Neural cell (in vitro differentiated cells): ENCODE data around the gene UGT2B28. TPM values are rescaled to one million over a fixed set of nuclear protein-coding genes. Genes with fewer than 3 reads are reported as not detected.
"Not testable (repeated sequence)": the region's sequence is repeated elsewhere in the genome, so short reads cannot be mapped to it uniquely, and the experiment has no call there.

ENCODE experiments used
- H2AFZ ChIP-seq: fragments of 200-600, 300-800 bp; sonication (generic), shearing (Covaris generic); 2 replicates; pipeline ENCODE4 v1.6.0; 2014; ENCODE audit warnings: low read depth, mild to moderate bottlenecking, antibody characterized with exemption, low read length, moderate library complexity
- H3F3A ChIP-seq: fragments of 200-600 bp; shearing (Covaris generic); 2 replicates; pipeline ENCODE4 v1.6.1; 2016; ENCODE audit warnings: mild to moderate bottlenecking, moderate library complexity, mixed read lengths, antibody characterized with exemption, low read length; ENCODE audit not compliant: insufficient read depth, poor library complexity, severe bottlenecking
- H3K27ac ChIP-seq: fragments of 200-600, 300-800 bp; sonication (generic), shearing (Covaris generic); 2 replicates; pipeline ENCODE4 v1.5.1; 2014; ENCODE audit warnings: mild to moderate bottlenecking, low read length, moderate library complexity
- H3K27me3 ChIP-seq: fragments of 300-800, 200-600 bp; sonication (generic), shearing (Covaris generic); 2 replicates; pipeline ENCODE4 v1.6.0; 2014; ENCODE audit warnings: mild to moderate bottlenecking, low read depth, low read length, moderate library complexity; ENCODE audit not compliant: insufficient read depth
- H3K36me3 ChIP-seq: fragments of 300-800, 200-600 bp; sonication (generic), shearing (Covaris generic); 2 replicates; pipeline ENCODE4 v1.5.1; 2014; ENCODE audit warnings: mild to moderate bottlenecking, antibody characterized with exemption, low read length, moderate library complexity; ENCODE audit not compliant: insufficient read depth
- H3K4me2 ChIP-seq: fragments of 300-800, 200-600 bp; sonication (generic), shearing (Covaris generic); 2 replicates; pipeline ENCODE4 v1.6.0; 2014; ENCODE audit warnings: mild to moderate bottlenecking, low read length
- H3K4me3 ChIP-seq: fragments of 300-800, 200-600 bp; sonication (generic), shearing (Covaris generic); 2 replicates; pipeline ENCODE4 v1.5.1; 2014; ENCODE audit warnings: mild to moderate bottlenecking, low read length, moderate library complexity
- H3K79me2 ChIP-seq: fragments of 200-600 bp; shearing (Covaris generic); replicated peaks from 2 replicates; pipeline ENCODE4 v1.6.0; 2014; ENCODE audit warnings: mild to moderate bottlenecking, low read length, moderate library complexity; ENCODE audit not compliant: insufficient read depth
- H3K9ac ChIP-seq: fragments of 300-800, 200-600 bp; sonication (generic), shearing (Covaris generic); 2 replicates; pipeline ENCODE4 v1.6.1; 2016; ENCODE audit warnings: mild to moderate bottlenecking, low read length, mixed read lengths
- H3K9me2 ChIP-seq: fragments of 200-600 bp; shearing (Covaris generic); 2 replicates; pipeline ENCODE4 v1.6.1; 2016; ENCODE audit warnings: mild to moderate bottlenecking, low read length, mixed read lengths; ENCODE audit not compliant: insufficient read depth
- H3K9me3 ChIP-seq: fragments of 200-600, 300-800 bp; sonication (generic), shearing (Covaris generic); 2 replicates; pipeline ENCODE4 v1.6.1; 2016; ENCODE audit warnings: mild to moderate bottlenecking, mixed run types, low read length, moderate library complexity, mixed read lengths
- H4K20me1 ChIP-seq: fragments of 200-600 bp; shearing (Covaris generic); 2 replicates; pipeline ENCODE4 v1.6.1; 2016; ENCODE audit warnings: mild to moderate bottlenecking, mixed run types; ENCODE audit not compliant: insufficient read depth
- polyA plus RNA-seq: library from polyadenylated mRNA; depleted of rRNA; stranded (reverse); fragments of >200 nt; gene quantifications from 2 replicates; pipeline ENCODE4 v1.2.3, GENCODE V29; 2014

The UGT2B28 gene
- polyA plus RNA-seq, 1 donor from 2014 or later: not detected

DNA sequence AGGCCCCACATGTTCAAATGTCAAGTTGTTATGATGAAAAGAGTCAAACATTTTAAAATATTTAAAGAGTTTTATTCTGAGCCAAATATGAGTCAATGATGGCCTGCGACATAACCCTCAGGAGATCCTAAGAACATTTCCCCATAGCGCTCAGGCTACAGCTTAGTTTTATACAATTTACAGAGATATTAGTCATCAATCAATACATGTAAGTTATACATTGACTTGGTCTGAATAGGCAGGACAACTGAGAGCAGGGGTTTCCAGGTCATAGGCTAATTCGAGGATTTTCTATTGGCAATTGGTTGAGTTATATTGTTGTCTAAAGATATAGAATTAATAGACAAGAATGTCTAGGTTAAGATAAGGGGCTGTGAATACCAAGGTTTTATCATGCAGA lies 39.5 kb upstream of the UGT2B28 start:
- not testable (repeated sequence) for H3K27me3 ChIP-seq, H3K9me3 ChIP-seq, H3K36me3 ChIP-seq, H3K9me2 ChIP-seq, H4K20me1 ChIP-seq, H3K4me2 ChIP-seq, H3K27ac ChIP-seq, H3F3A ChIP-seq, H2AFZ ChIP-seq, H3K4me3 ChIP-seq, H3K9ac ChIP-seq, H3K79me2 ChIP-seq

DNA sequence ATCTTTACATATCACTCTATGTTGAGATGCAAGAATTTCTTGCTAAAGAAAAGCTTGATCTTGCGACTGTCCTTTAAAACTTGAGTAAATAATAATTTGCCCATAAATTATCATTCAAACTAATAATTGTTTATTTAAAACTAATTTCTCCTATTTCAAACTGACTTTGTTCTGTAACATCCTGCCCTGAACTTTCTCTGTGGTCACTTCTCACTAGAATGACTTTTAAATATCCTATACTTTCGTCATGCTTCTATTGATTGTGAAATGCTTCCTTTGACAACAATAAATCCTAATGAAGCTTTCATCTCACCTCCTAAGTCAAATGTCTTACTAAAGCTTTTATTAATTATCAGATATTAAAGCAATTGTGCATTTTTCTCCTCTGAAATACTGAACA lies 38.5 kb upstream of the UGT2B28 start:
- not testable (repeated sequence) for H3K79me2 ChIP-seq, H4K20me1 ChIP-seq, H2AFZ ChIP-seq, H3K36me3 ChIP-seq, H3K27me3 ChIP-seq, H3K4me2 ChIP-seq, H3K9me3 ChIP-seq, H3K27ac ChIP-seq, H3K4me3 ChIP-seq, H3F3A ChIP-seq, H3K9ac ChIP-seq, H3K9me2 ChIP-seq

DNA sequence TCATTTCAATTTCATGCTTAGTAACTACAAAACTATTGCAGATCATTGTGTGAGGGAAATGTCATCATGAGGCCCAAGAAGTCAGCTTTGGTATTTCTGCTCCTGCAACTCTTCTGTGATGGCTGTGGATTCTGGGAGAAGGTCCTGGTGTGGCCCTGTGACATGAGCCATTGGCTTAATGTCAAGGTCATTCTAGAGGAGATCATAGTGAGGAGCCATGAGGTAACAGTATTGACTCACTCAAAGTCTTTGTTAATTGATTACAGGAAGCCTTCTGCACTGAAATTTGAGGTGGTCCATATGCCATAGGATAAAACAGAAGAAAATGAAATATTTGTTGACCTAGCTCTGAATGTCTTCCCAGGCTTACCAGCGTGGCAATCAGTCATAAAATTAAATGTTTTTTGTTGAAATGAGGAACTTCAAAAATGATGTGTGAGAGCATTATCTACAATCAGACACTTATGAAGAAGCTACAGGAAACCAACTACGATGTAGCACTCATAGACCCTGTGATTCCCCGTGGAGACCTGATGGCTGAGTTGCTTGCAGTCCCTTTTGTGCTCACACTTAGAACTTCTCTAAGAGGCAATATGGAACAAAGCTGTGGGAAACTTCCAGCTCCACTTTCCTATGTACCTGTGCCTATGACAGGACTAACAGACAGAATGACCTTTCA lies 37.6 kb upstream of the UGT2B28 start:
- H4K20me1 ChIP-seq, H3K79me2 ChIP-seq, H3K4me3 ChIP-seq, H3K9me2 ChIP-seq, H3K9me3 ChIP-seq, H3K9ac ChIP-seq, H3K27me3 ChIP-seq, H3K4me2 ChIP-seq, H2AFZ ChIP-seq, H3K27ac ChIP-seq, H3F3A ChIP-seq, H3K36me3 ChIP-seq: not testable (repeated sequence)

DNA sequence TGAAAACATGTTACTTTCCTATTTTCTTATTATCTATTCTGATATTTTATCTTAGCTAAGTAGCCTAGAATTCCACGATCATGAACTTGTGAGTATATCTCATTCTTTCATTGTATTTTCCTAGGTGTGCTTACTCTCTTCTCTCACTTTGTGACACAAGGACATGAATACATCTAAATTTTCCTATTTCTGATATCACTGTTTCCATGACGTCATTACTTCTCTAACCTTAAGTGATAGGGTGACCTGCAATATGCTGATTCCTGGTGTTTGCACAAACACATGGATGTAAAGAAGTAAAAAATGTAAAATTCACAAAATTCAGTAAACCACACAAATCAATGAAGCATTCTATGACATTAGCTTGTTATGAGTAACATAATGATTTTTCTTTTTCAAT lies 29.4 kb upstream of the UGT2B28 start:
- not testable (repeated sequence) for H3K4me2 ChIP-seq, H3K4me3 ChIP-seq, H2AFZ ChIP-seq, H3K9ac ChIP-seq, H3K9me3 ChIP-seq, H4K20me1 ChIP-seq, H3K36me3 ChIP-seq, H3K27me3 ChIP-seq, H3K79me2 ChIP-seq, H3F3A ChIP-seq, H3K9me2 ChIP-seq
- peak overlapping the region; percentile 24 for H3K27ac ChIP-seq

DNA sequence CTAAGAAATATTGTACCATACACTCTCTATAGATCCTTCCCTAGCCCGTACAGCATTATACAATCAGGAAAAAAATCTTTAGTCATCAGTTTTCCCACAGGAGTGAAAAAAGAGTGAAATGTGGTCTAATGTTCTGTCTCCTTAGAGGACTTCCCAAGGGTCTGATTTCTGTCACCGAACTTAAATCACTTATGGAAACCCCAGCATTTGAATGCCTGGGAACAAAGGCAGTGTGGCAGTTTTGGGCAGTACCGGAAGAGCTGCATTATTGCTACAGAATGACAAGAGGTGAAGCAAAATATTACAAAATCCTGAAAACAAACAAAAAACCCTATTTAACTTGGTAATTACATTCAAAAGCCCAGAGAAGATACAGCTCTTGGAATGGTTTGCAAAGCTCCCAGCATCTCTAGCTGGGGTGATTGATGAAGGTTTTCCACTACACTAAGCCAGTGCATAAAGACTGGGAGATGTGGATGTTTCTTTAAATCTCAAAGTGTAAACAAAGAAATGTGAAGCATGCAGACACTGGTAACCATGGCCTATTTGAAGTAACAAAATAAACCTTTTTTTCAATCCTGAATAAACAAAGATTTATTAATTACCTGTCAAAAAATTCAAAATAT lies 27.0 kb upstream of the UGT2B28 start:
- H3K36me3 ChIP-seq, H3K9me3 ChIP-seq, H4K20me1 ChIP-seq, H3K4me3 ChIP-seq, H2AFZ ChIP-seq, H3K9me2 ChIP-seq, H3K27me3 ChIP-seq, H3K27ac ChIP-seq, H3F3A ChIP-seq, H3K79me2 ChIP-seq, H3K4me2 ChIP-seq, H3K9ac ChIP-seq: not testable (repeated sequence)

DNA sequence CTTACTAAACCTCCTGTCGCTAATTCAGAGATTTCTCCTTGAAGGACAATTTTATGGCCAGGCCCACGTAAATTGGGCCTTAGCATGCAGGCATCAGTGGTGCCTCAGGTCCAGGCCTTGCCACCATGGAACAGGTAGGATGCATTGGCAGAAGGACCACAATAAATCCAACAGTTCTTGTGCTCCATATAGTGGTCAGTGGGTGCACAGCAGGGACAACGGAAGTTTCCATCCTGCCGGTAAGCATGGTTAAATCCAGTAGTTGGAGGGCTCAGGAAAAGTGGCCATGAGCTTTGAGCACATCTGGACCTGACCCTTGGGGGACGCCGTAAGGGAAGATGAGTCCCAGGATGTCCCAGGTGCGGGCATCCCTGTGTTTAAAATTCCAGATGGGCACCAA lies 11.7 kb upstream of the UGT2B28 start:
- H3K9me2 ChIP-seq, H3K4me2 ChIP-seq, H3K27me3 ChIP-seq, H3F3A ChIP-seq, H3K27ac ChIP-seq, H4K20me1 ChIP-seq, H3K9me3 ChIP-seq, H2AFZ ChIP-seq, H3K4me3 ChIP-seq, H3K36me3 ChIP-seq, H3K9ac ChIP-seq, H3K79me2 ChIP-seq: not testable (repeated sequence)

DNA sequence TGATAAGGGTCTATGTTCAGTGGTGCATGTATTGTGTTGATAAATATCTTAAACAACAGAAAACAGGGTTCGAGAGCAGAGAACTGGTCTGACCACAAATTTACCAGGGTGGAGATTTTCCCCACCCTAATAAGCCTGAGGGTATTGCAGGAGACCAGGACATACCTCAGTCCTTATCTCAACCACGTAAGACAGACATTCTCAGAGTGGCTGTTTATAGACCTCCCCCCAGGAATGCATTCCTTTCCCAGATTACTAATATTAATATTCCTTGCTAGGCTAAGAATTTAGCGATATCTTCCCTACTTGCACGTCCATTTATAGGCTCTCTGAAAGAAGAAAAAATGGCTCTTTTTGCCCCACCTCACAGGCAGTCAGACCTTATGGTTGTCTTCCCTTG lies 16.1 kb downstream of the UGT2B28 start:
- H3K4me2 ChIP-seq, H3K9me3 ChIP-seq, H3K4me3 ChIP-seq, H3F3A ChIP-seq, H2AFZ ChIP-seq, H4K20me1 ChIP-seq, H3K36me3 ChIP-seq, H3K79me2 ChIP-seq, H3K27ac ChIP-seq, H3K27me3 ChIP-seq, H3K9me2 ChIP-seq, H3K9ac ChIP-seq: not testable (repeated sequence)

DNA sequence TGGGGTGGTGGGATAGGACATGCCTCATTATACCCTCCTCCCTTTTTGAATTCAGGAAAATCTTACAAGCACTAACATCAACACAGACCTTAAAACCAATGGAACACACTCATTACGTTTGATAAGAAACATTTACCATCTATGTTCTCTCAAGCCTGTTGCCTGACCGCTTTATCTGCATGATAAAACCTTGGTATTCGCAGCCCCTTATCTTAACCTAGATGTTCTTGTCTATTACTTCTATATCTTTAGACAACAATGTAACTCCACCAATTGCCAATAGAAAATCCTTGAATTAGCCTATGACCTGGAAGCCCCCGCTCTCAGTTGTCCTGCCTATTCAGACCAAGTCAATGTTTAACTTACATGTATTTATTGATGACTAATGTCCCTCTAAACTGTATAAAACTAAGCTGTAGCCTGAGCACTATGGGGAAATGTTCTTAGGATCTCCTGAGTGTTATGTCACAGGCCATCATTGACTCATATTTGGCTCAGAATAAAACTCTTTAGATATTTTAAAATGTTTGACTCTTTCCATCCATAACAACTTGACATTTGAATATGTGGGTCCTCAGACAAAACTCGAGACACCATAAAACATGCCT lies 28.3 kb downstream of the UGT2B28 start:
- not testable (repeated sequence) for H3K36me3 ChIP-seq, H3K9me3 ChIP-seq, H4K20me1 ChIP-seq, H3F3A ChIP-seq, H3K9ac ChIP-seq, H3K27me3 ChIP-seq, H2AFZ ChIP-seq, H3K79me2 ChIP-seq, H3K27ac ChIP-seq, H3K4me3 ChIP-seq, H3K9me2 ChIP-seq, H3K4me2 ChIP-seq
